K562 (cell line): ENCODE measurements around the gene KCNH8. TPM values are rescaled to one million over a fixed set of nuclear protein-coding genes. Genes with fewer than 3 reads are reported as not detected.

Source experiments
- ATAC-seq: fragments of 200-7000 bp; cut with Tn5 transposase; 3 replicates; pipeline ENCODE4 v1.9.1; 2020; ENCODE audit warnings: moderate library complexity
- BruUV-seq: library from RNA; stranded (reverse); fragments of 400-500 nt; replicated peaks from 2 replicates; lab custom pipeline; 2021; lab: Mats Ljungman, UMichigan
- CTCF ChIA-PET: fragments of 300-600 bp; formaldehyde crosslinking; extraction: SDS; loops from one replicate; lab custom pipeline; 2021; ENCODE audit warnings: low intra/inter-chr PET ratio; lab: Yijun Ruan, JAX
- POLR2A ChIA-PET: fragments of 300-600, 350-650 bp; sonication (Branson Sonifier 250); formaldehyde crosslinking; extraction: SDS; loops from one replicate; lab custom pipeline; 2021; ENCODE audit warnings: antibody characterized with exemption, inconsistent platforms; lab: Yijun Ruan, JAX
- DNase-seq, 4 experiments: peaks; one replicate each; pipeline versions ENCODE4 v3.0.0 to v3.0.0-alpha.2; 2011 to 2018; ENCODE audit warnings: low spot score in 3 of 4, mixed read lengths in 3 of 4; ENCODE audit errors: extremely low read depth in 1 of 4
- FAIRE-seq: peaks from 2 replicates; lab custom pipeline; 2011; peaks lifted over from hg19 to GRCh38; lab: Jason Lieb, UNC
- H2AFZ ChIP-seq: 2 replicates; pipeline ENCODE4 v1.6.0; 2011; ENCODE audit warnings: low read depth, low read length, control low read depth, inconsistent platforms
- H3K27ac ChIP-seq: fragments of 200-600 bp; 3 replicates; pipeline ENCODE4 v1.8.0; 2011; ENCODE audit warnings: low read depth, mild to moderate bottlenecking, control low read depth, inconsistent platforms, low read length, moderate library complexity, mixed read lengths; ENCODE audit errors: extremely low read depth
- H3K27me3 ChIP-seq, 2 experiments: fragments of 300-600 bp in 1 of 2; 2 replicates in 1 of 2; 3 replicates in 1 of 2; pipeline versions ENCODE4 v1.6.0 to v1.8.0; 2011; ENCODE audit warnings: inconsistent platforms in 2 of 2, low read length in 2 of 2, mild to moderate bottlenecking in 1 of 2, mixed read lengths in 1 of 2, moderate library complexity in 1 of 2; ENCODE audit not compliant: control insufficient read depth in 2 of 2, insufficient read depth in 2 of 2
- H3K36me3 ChIP-seq: fragments of 300-600 bp; 3 replicates; pipeline ENCODE4 v1.8.0; 2011; ENCODE audit warnings: mild to moderate bottlenecking, low read length, inconsistent platforms; ENCODE audit not compliant: control insufficient read depth, insufficient read depth
- H3K4me1 ChIP-seq, 2 experiments: fragments of 200-600 bp in 1 of 2; replicated peaks in 1 of 2; 2 replicates in 1 of 2; 3 replicates in 1 of 2; pipeline versions ENCODE4 v1.5.1 to v1.8.0; 2011; ENCODE audit warnings: inconsistent platforms in 2 of 2, low read length in 2 of 2, mild to moderate bottlenecking in 1 of 2, mixed read lengths in 1 of 2, moderate library complexity in 1 of 2; ENCODE audit not compliant: control insufficient read depth in 2 of 2, insufficient read depth in 2 of 2
- H3K4me2 ChIP-seq: 2 replicates; pipeline ENCODE4 v1.6.1; 2011; ENCODE audit warnings: low read length, control low read depth, inconsistent platforms, mixed read lengths; ENCODE audit not compliant: insufficient read depth
- H3K4me3 ChIP-seq: fragments of 200-600 bp; sonication (generic), shearing (Covaris generic); 2 replicates; pipeline ENCODE4 v1.5.1; 2016; ENCODE audit warnings: control low read depth, inconsistent platforms
- H3K79me2 ChIP-seq: fragments of 200-600 bp; 3 replicates; pipeline ENCODE4 v1.8.0; 2011; ENCODE audit warnings: low read length, inconsistent platforms; ENCODE audit not compliant: control insufficient read depth, insufficient read depth
- H3K9ac ChIP-seq, 2 experiments: 2 replicates each; pipeline versions ENCODE4 v1.6.0 to v1.6.1; 2011; ENCODE audit warnings: low read depth in 2 of 2, low read length in 2 of 2, control low read depth in 1 of 2, inconsistent platforms in 1 of 2, mild to moderate bottlenecking in 1 of 2, mixed read lengths in 1 of 2; ENCODE audit not compliant: insufficient read depth in 1 of 2
- H3K9me1 ChIP-seq: one replicate; pipeline ENCODE4 v1.6.0; 2011; ENCODE audit warnings: inconsistent platforms, mild to moderate bottlenecking, low read length, moderate library complexity; ENCODE audit not compliant: control insufficient read depth, insufficient read depth
- H3K9me3 ChIP-seq: replicated peaks from 2 replicates; pipeline ENCODE4 v1.5.1; 2011; ENCODE audit warnings: low read depth, low read length, inconsistent platforms; ENCODE audit not compliant: control insufficient read depth, insufficient read depth
- H4K20me1 ChIP-seq: replicated peaks from 2 replicates; pipeline ENCODE4 v1.6.1; 2011; ENCODE audit warnings: low read length, inconsistent platforms, mixed read lengths; ENCODE audit not compliant: control insufficient read depth, insufficient read depth
- FOXM1 ChIP-seq, 2 experiments: fragments of 450-650 bp in 1 of 2; sonication (generic) in 1 of 2; formaldehyde crosslinking in 1 of 2; IDR thresholded peaks; 2 replicates each; pipeline versions ENCODE4 v1.6.1 to v1.9.0; 2017 to 2022; ENCODE audit warnings: low read depth in 2 of 2, mild to moderate bottlenecking in 2 of 2, missing genetic modification reagents in 1 of 2, moderate library complexity in 1 of 2
- KLF1 ChIP-seq: fragments of 450-650 bp; IDR thresholded peaks from 2 replicates; pipeline ENCODE4 v1.6.1; 2016; ENCODE audit warnings: missing genetic modification characterization, missing compliant biosample characterization
- MAFF ChIP-seq: IDR thresholded peaks from 2 replicates; pipeline ENCODE4 v1.6.1; 2012; ENCODE audit warnings: low read length, improper control_type of control experiment
- NBN ChIP-seq: fragments of 450-650 bp; IDR thresholded peaks from 2 replicates; pipeline ENCODE4 v1.6.1; 2016; ENCODE audit warnings: low read depth, mild to moderate bottlenecking
- PRMT5 ChIP-seq: sonication (generic); formaldehyde crosslinking; IDR thresholded peaks from 2 replicates; pipeline ENCODE4 v1.5.0; 2020; ENCODE audit warnings: missing genetic modification reagents
- ZNF174 ChIP-seq: fragments of 250-450 bp; sonication (Bioruptor Pico); IDR thresholded peaks from 2 replicates; pipeline ENCODE4 v1.4.0; 2020; ENCODE audit warnings: mild to moderate bottlenecking
- ZNF57 ChIP-seq: fragments of 450-650 bp; formaldehyde crosslinking; IDR thresholded peaks from 2 replicates; pipeline ENCODE4 v1.4.0; 2020; ENCODE audit warnings: mild to moderate bottlenecking, moderate library complexity
- ZNF766 ChIP-seq: fragments of 200-800 bp; sonication (Bioruptor generic); conservative IDR thresholded peaks from 2 replicates; pipeline ENCODE4 v1.6.1; 2016; ENCODE audit warnings: missing genetic modification characterization, missing compliant biosample characterization
- WGBS: fragments of 100-300 bp; shearing (Covaris generic); methylation state at CpG from one replicate; pipeline ENCODE4 v1.1.6; 2016; ENCODE audit warnings: low coverage, mixed read lengths; ENCODE audit not compliant: insufficient coverage; ENCODE audit errors: missing lambda C conversion rate; 5-methylcytosine and 5-hydroxymethylcytosine counted together
- in situ Hi-C: fragments of 300-500 bp; cut with MboI; formaldehyde crosslinking; loops from 4 replicates; pipeline ENCODE4 v1.15.0; 2018; ENCODE audit warnings: inconsistent platforms, mixed read lengths
- intact Hi-C: fragments of 100-400 bp; cut with micrococcal nuclease; formaldehyde crosslinking; loops from 2 replicates; pipeline ENCODE4 v1.14.2; 2022
- polyA plus RNA-seq, 8 experiments: library from polyadenylated mRNA; depleted of rRNA in 4 of 8; stranded (reverse) in 5 of 8; unstranded in 3 of 8; fragments of >200 nt; fragmentation: Nextera tagmentation in 2 of 8; fragmentation: Illumina TruSeq in 1 of 8; extraction: Ambion mirVana in 2 of 8; extraction: Trizol in 1 of 8; gene quantifications; 2 replicates each; pipeline versions ENCODE4 v1.2.1 to v1.2.3, GENCODE V29; 2011 to 2014; ENCODE audit warnings: inconsistent platforms in 1 of 8, missing spikeins in 1 of 8
- total RNA-seq, 7 experiments: library from RNA; depleted of rRNA in 6 of 7; stranded (reverse); fragments of >200 nt in 6 of 7; fragmentation: Illumina TruSeq in 2 of 7; extraction: Trizol in 2 of 7; gene quantifications; 2 replicates each; pipeline versions ENCODE4 v1.2.1 to v1.2.3, GENCODE V29; 2011 to 2021; ENCODE audit warnings: low replicate concordance in 1 of 7
- TF ChIP-seq, protein P1 (sequence below): IDR thresholded peaks from 3 replicates; pipeline ENCODE4 v1.6.1; 2011; ENCODE audit warnings: borderline replicate concordance, mild to moderate bottlenecking, moderate library complexity; ENCODE audit not compliant: insufficient read length; ENCODE audit errors: extremely low read depth
- TF ChIP-seq, protein P2 (sequence below), 3 experiments: IDR thresholded peaks in 2 of 3; conservative IDR thresholded peaks in 1 of 3; 2 replicates each; pipeline ENCODE4 v1.5.1; 2011 to 2012; ENCODE audit warnings: low read length in 3 of 3, mild to moderate bottlenecking in 3 of 3, control low read depth in 2 of 3, improper control_type of control experiment in 1 of 3, inconsistent platforms in 1 of 3, low read depth in 1 of 3, mixed read lengths in 1 of 3, moderate library complexity in 1 of 3; ENCODE audit not compliant: insufficient read depth in 2 of 3

Gene KCNH8
- total and polyA plus RNA-seq, 9 of the 15 experiments (the other 6 are each of a cell fraction or from before 2014, with no cell fraction given) = 0.02 to 0.08 (median 0.04) TPM; not detected in 6

GRCh38 chr3:19541284-19541683, 393.0 kb downstream of the KCNH8 start:
- H3K27me3 ChIP-seq = no peaks in the 10 kb centered on the region
- H4K20me1 ChIP-seq = no peaks in the 10 kb centered on the region
- H3K9me1 ChIP-seq = no peaks in the 10 kb centered on the region
- FAIRE-seq (no peak), ATAC-seq (no peak), DNase-seq (no peak)
- no peaks in the 10 kb centered on the region for H3K9me3 ChIP-seq
- in situ Hi-C loops = no loop called here
- H3K79me2 ChIP-seq = no peaks in the 10 kb centered on the region
- no peak overlapping the region for H2AFZ ChIP-seq
- intact Hi-C loops = no loop called here
- H3K4me1 ChIP-seq = no peaks in the 10 kb centered on the region
- WGBS = 3% methylated on average over 2 of the region's 2 CpGs
- POLR2A ChIA-PET = no interaction called here
- no TSS peak for BruUV-seq
- H3K4me2 ChIP-seq = no peak overlapping the region
- no peak overlapping the region for H3K4me3 ChIP-seq
- H3K9ac ChIP-seq = no peak overlapping the region
- no peaks in the 10 kb centered on the region for H3K36me3 ChIP-seq
- CTCF ChIA-PET = no interaction called here
- TF ChIP-seq FOXM1 (IDR thresholded peaks at IDR 0.05; ENCODE audit: low read depth) (no peak), FOXM1 (CRISPR knock-in tag; IDR thresholded peaks at IDR 0.05; ENCODE audit: low read depth) (no peak)
- no peak overlapping the region for H3K27ac ChIP-seq

DNA sequence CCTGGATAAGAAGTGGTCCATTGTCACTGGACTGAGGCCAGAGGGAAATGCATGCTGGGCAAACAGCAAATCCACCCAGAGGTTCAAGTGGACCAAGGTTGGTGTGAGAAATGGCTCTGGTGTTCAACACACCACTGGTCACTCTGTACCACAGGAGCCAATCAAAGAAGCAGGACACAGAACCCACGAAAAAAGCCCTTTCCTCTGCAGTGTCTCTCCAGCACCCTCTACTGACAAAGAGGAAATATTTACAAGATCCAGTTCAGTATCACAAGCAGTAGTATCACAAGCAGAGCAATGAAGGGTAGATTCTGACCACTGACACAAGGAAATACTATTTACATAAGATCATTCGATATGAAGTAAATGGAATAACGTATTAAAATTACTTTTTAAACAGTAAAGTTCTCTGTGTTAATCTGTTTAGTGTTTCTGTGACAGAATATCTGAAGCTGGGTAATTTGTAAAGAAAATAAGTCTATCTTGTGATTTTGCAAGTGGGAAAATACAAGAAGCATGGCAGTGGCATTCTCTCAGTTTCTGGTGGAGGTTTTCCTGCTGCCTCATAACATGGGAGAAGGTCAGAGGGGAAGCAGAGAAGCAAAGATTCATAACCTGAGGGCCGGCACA, 395.0 kb downstream of the KCNH8 start:
- no TSS peak for BruUV-seq
- Histone ChIP-seq H3K36me3 (no peaks in the 10 kb centered on the region), H3K79me2 (no peaks in the 10 kb centered on the region), H3K4me1 (no peaks in the 10 kb centered on the region), H3K4me3 (no peak overlapping the region), H2AFZ (no peak overlapping the region), H3K9me1 (no peaks in the 10 kb centered on the region), H3K27ac (no peak overlapping the region), H3K9ac (no peak overlapping the region), H3K27me3 (no peaks in the 10 kb centered on the region), H3K4me2 (no peak overlapping the region), H4K20me1 (no peaks in the 10 kb centered on the region), H3K9me3 (no peaks in the 10 kb centered on the region)
- in situ Hi-C loops (no loop called here), intact Hi-C loops (no loop called here)
- DNase-seq = no peak
- 1% methylated on average over 4 of the region's 4 CpGs for WGBS
- CTCF ChIA-PET = no interaction called here
- POLR2A ChIA-PET = no interaction called here
- no peak for FAIRE-seq
- 0 out of 3 replicates have a peak, but pooled peaks have one; percentile 31 for ATAC-seq
- no peak for TF ChIP-seq NBN
- no peak for TF ChIP-seq KLF1 (tag)
- TF ChIP-seq, protein P1, sequence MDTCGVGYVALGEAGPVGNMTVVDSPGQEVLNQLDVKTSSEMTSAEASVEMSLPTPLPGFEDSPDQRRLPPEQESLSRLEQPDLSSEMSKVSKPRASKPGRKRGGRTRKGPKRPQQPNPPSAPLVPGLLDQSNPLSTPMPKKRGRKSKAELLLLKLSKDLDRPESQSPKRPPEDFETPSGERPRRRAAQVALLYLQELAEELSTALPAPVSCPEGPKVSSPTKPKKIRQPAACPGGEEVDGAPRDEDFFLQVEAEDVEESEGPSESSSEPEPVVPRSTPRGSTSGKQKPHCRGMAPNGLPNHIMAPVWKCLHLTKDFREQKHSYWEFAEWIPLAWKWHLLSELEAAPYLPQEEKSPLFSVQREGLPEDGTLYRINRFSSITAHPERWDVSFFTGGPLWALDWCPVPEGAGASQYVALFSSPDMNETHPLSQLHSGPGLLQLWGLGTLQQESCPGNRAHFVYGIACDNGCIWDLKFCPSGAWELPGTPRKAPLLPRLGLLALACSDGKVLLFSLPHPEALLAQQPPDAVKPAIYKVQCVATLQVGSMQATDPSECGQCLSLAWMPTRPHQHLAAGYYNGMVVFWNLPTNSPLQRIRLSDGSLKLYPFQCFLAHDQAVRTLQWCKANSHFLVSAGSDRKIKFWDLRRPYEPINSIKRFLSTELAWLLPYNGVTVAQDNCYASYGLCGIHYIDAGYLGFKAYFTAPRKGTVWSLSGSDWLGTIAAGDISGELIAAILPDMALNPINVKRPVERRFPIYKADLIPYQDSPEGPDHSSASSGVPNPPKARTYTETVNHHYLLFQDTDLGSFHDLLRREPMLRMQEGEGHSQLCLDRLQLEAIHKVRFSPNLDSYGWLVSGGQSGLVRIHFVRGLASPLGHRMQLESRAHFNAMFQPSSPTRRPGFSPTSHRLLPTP = no peak
- TF ChIP-seq PRMT5 (CRISPR knock-in tag) = no peak
- no peak for TF ChIP-seq ZNF57
- TF ChIP-seq MAFF = no peak
- TF ChIP-seq ZNF766 = no peak
- TF ChIP-seq, protein P2, sequence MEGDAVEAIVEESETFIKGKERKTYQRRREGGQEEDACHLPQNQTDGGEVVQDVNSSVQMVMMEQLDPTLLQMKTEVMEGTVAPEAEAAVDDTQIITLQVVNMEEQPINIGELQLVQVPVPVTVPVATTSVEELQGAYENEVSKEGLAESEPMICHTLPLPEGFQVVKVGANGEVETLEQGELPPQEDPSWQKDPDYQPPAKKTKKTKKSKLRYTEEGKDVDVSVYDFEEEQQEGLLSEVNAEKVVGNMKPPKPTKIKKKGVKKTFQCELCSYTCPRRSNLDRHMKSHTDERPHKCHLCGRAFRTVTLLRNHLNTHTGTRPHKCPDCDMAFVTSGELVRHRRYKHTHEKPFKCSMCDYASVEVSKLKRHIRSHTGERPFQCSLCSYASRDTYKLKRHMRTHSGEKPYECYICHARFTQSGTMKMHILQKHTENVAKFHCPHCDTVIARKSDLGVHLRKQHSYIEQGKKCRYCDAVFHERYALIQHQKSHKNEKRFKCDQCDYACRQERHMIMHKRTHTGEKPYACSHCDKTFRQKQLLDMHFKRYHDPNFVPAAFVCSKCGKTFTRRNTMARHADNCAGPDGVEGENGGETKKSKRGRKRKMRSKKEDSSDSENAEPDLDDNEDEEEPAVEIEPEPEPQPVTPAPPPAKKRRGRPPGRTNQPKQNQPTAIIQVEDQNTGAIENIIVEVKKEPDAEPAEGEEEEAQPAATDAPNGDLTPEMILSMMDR (IDR thresholded peaks at IDR 0.05 in 2 of 3, conservative IDR thresholded peaks at IDR 0.05 in 1 of 3; ENCODE audit: insufficient read depth in 2 of 3, low read depth in 1 of 3, low read length in 3 of 3) = peak; percentile 4 to 35 (median 27); a peak in 2 of 6 replicates
- no peak for TF ChIP-seq ZNF174 (CRISPR knock-in tag)
